Fibroblast of pulmonary artery (primary cell): ENCODE results near the gene MBTPS1.

Experiments used
- DNase-seq: peaks from one replicate; pipeline ENCODE4 v3.0.0-alpha.2; 2010; ENCODE audit warnings: low read depth
- H3K4me3 ChIP-seq: replicated peaks from 2 replicates; pipeline ENCODE4 v1.5.1; 2011; ENCODE audit warnings: low read depth, mild to moderate bottlenecking, control low read depth, low read length, moderate library complexity
- CTCF ChIP-seq: IDR thresholded peaks from 2 replicates; pipeline ENCODE4 v1.5.1; 2011; ENCODE audit warnings: mild to moderate bottlenecking, control low read depth, low read length, inconsistent platforms; ENCODE audit errors: missing control alignments

Gene MBTPS1

GRCh38 chr16:84090211-84090610 lies 26.5 kb downstream of the MBTPS1 start:
- DNase-seq = no peak
- H3K4me3 ChIP-seq = no peak overlapping the region
- no peak for TF ChIP-seq CTCF

GRCh38 chr16:84088695-84089395 lies 27.9 kb downstream of the MBTPS1 start:
- no peak overlapping the region for H3K4me3 ChIP-seq
- DNase-seq = no peak
- no peak for TF ChIP-seq CTCF

GRCh38 chr16:84087466-84088151 lies 29.1 kb downstream of the MBTPS1 start:
- DNase-seq = no peak
- no peak overlapping the region for H3K4me3 ChIP-seq
- TF ChIP-seq CTCF = no peak

GRCh38 chr16:84087001-84087400 lies 29.7 kb downstream of the MBTPS1 start:
- no peak for DNase-seq
- no peak overlapping the region for H3K4me3 ChIP-seq
- no peak for TF ChIP-seq CTCF

- TF ChIP-seq CTCF = no peak
- no peak for DNase-seq
- H3K4me3 ChIP-seq = no peak overlapping the region
Measured at GRCh38 chr16:84086341-84086740, 30.4 kb downstream of the MBTPS1 start.

GRCh38 chr16:84085773-84086172 lies 31.0 kb downstream of the MBTPS1 start:
- no peak for DNase-seq
- no peak overlapping the region for H3K4me3 ChIP-seq
- TF ChIP-seq CTCF = no peak
